C4-2B (cell line): ENCODE measurements around the gene CYP8B1.

Experiments used
- CTCF ChIP-seq: fragments of 450-650 bp; conservative IDR thresholded peaks from 2 replicates; pipeline ENCODE4 v1.5.1; 2017; ENCODE audit warnings: mild to moderate bottlenecking
- ZFX ChIP-seq: fragments of 450-650 bp; IDR thresholded peaks from 2 replicates; pipeline ENCODE4 v1.6.1; 2017

GRCh38 chr3:42831321-42831713, 44.4 kb downstream of the CYP8B1 start:
- peak; percentile 75 for TF ChIP-seq CTCF
- TF ChIP-seq ZFX: no peak
